Hepatocyte (in vitro differentiated cells): ENCODE measurements around the gene ZFYVE28.

ENCODE experiments used
- CTCF ChIP-seq: fragments of 200-600 bp; sonication (generic); IDR thresholded peaks from 2 replicates; pipeline ENCODE4 v1.5.1; 2016; ENCODE audit warnings: antibody characterized with exemption, mild to moderate bottlenecking; ENCODE audit not compliant: poor library complexity
- EZH2 ChIP-seq: fragments of 200-600 bp; sonication (generic); IDR thresholded peaks from 2 replicates; pipeline ENCODE4 v1.6.1; 2016; ENCODE audit warnings: antibody characterized with exemption, mild to moderate bottlenecking, borderline replicate concordance
- EZH2phosphoT487 ChIP-seq: fragments of 200-600 bp; sonication (generic); IDR thresholded peaks from one replicate; pipeline ENCODE4 v1.6.1; 2018; ENCODE audit warnings: antibody characterized with exemption, mild to moderate bottlenecking, low read depth, moderate library complexity; ENCODE audit not compliant: unreplicated experiment, severe bottlenecking

DNA sequence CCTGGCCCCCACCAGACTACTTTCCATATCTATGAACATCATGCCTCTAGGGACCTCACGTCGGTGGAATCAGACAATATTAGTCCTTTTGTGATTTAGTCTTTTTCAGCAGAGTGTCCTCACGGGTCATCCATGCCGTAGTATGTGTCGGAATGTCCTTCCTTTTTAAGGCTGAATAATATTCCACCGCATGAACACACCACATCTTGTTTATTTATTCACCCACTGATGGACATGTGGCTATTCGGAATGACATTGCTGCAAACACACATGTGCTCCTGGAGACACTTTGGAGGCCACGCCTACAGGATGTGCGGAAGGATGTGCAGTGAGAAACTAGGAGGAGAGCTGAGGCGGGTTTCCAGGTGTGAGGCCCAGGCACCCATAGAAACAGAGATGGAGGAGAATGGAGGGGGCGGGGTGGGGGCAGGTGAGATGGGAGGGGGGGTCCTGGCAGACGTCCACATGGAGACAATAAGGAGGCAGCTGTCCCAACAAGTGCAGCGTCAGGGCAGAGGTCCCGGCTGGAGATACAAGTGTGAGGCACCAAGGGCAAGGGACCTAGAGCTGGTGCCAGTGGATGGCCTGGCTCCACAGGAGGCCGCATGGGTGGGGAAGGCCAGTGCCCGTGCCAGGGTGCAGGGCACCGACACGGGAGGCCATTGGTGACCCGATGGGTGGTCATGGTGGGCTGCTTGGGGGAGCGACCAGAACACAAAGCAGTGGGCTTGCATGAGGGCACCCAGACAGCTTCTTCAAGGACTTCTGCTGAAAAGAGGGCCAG is 20.7 kb downstream of the ZFYVE28 start:
- TF ChIP-seq CTCF (no peak), EZH2 (no peak), EZH2phosphoT487 (no peak)
